ENCODE measurements around the gene HARS1. TPM values are rescaled to one million over a fixed set of nuclear protein-coding genes. Genes with fewer than 3 reads are reported as not detected.

HARS1 gene
- total RNA-seq, 6 donors from 2014 or later: 40.7 to 57.6 (median 44.6) TPM

DNA sequence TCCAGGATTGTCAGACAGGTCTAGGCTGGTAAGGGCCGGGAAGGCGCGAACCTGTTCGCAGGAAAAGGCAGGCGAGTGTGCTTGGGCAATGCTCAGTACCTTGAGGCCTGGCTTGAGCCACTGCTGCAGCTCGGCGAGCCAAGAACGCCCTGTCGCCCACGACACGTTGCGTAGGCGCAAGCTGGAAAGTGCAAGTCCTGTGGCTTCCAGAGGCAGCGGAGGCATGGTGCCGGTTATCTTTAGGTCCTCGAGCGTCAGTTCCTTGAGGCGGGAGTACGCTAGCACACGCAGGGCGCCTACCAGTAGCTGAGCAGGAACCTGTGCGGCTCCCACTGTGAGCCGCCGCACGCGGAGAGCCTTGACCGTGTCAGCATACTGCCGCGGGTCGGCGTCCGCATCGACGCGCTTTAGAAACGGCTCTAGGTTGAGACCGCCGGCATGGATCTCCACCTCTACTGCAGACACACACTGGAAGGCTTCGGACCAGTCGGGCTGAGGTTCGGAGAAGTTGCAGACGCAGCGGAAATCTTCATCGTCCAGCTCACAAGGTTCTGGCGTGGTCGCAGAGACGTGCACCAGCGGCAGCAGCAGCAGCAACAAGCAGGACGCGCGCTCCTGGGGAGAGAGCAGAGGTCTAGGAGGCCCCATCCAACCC lies 58.7 kb downstream of the HARS1 start:
- Histone ChIP-seq H3K4me3 (peak overlapping the region; percentile 20 to 60 (median 56)), H3K27me3 (no peaks in the 10 kb centered on the region), H3K4me1 (peaks cover 16 to 50% (median 28%) of the 10 kb centered on the region in 4 donors), H3K36me3 (no peaks in the 10 kb centered on the region), H3K9me3 (no peaks in the 10 kb centered on the region), H3K27ac (peak overlapping the region; percentile 81 to 90 (median 85))
- TF ChIP-seq, protein P1, sequence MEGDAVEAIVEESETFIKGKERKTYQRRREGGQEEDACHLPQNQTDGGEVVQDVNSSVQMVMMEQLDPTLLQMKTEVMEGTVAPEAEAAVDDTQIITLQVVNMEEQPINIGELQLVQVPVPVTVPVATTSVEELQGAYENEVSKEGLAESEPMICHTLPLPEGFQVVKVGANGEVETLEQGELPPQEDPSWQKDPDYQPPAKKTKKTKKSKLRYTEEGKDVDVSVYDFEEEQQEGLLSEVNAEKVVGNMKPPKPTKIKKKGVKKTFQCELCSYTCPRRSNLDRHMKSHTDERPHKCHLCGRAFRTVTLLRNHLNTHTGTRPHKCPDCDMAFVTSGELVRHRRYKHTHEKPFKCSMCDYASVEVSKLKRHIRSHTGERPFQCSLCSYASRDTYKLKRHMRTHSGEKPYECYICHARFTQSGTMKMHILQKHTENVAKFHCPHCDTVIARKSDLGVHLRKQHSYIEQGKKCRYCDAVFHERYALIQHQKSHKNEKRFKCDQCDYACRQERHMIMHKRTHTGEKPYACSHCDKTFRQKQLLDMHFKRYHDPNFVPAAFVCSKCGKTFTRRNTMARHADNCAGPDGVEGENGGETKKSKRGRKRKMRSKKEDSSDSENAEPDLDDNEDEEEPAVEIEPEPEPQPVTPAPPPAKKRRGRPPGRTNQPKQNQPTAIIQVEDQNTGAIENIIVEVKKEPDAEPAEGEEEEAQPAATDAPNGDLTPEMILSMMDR (IDR thresholded peaks at IDR 0.05): peak in 2 of 6 experiments; percentile 4 to 30
- TF ChIP-seq POLR2A (IDR thresholded peaks at IDR 0.05): peak in 1 of 4 donors; percentile 1
- TF ChIP-seq POLR2AphosphoS5 (IDR thresholded peaks at IDR 0.05): peak; percentile 31 to 32
- no peak for TF ChIP-seq EP300 (IDR thresholded peaks at IDR 0.05)
- ATAC-seq (ENCODE audit: low FRiP score in 2 of 2) (peak; percentile 71 to 82), DNase-seq (peak; percentile 65 to 90)
- WGBS, 2 donors: 1 to 2% methylated on average over 22 to 24 of the region's 51 CpGs

DNA sequence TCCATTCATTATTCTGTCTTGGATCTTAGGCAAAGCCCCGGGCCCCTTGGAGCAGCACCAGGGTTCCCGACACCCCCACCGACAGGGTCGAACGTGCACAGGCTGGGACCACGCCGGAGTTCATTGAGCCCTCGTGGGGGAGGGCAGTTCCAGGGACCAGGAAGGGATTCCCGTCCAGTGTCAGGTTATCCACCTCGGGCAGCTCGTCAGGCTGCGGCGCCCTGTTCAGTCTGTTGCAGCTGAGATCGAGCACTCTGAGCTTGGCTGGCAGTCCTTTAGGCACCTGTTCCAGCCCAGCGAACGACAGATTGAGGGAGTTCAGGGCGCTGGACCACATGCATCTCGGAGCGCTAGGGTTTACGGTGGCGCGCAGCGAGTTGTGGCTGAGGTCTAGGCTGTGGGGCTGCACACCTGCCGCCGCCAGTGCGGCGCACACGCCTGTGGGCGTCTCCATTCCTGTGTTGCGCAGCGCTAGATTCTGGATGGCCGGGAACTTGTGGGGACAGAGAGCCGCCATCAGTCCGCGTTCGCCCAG lies 59.3 kb downstream of the HARS1 start:
- 9 to 10% methylated on average over 19 to 22 of the region's 36 CpGs for WGBS, 2 donors
- peak in 1 of 2 donors; percentile 87 for DNase-seq
- Histone ChIP-seq H3K4me1 (peaks cover 16 to 50% (median 28%) of the 10 kb centered on the region in 4 donors), H3K36me3 (no peaks in the 10 kb centered on the region), H3K9me3 (no peaks in the 10 kb centered on the region), H3K27me3 (no peaks in the 10 kb centered on the region), H3K4me3 (peak overlapping the region; percentile 20 to 60 (median 56)), H3K27ac (peak overlapping the region; percentile 81 to 90 (median 85))
- TF ChIP-seq EP300 (IDR thresholded peaks at IDR 0.05) (no peak), POLR2A (IDR thresholded peaks at IDR 0.05) (no peak), POLR2AphosphoS5 (IDR thresholded peaks at IDR 0.05) (no peak)
- TF ChIP-seq, protein P1 (IDR thresholded peaks at IDR 0.05): no peak
- ATAC-seq (ENCODE audit: low FRiP score in 2 of 2): peak; percentile 44 to 76

DNA sequence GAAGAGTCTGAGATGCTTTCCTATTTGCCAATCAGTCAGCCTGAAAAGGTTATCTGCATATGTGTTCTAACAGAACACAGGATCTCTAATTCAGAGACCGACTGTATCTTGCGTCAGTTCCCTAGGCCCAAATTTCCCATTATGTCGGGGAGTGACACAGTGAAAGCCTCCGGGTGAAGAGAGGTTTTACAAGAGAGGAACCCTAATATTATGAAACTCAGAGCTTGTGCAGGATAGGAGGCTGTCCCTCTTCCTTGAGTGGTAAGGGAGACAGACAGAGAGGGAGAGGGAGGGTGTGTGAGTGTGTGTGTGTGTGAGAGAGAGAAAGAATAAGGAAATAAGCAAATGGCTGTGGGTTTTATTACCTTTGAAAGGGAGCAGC lies 60.1 kb downstream of the HARS1 start:
- peaks cover 16 to 50% (median 28%) of the 10 kb centered on the region in 4 donors for H3K4me1 ChIP-seq
- TF ChIP-seq, protein P1 (IDR thresholded peaks at IDR 0.05): no peak
- peak in 1 of 4 donors; percentile 71 for TF ChIP-seq POLR2A (IDR thresholded peaks at IDR 0.05)
- TF ChIP-seq POLR2AphosphoS5 (IDR thresholded peaks at IDR 0.05): no peak
- no peak for TF ChIP-seq EP300 (IDR thresholded peaks at IDR 0.05)

DNA sequence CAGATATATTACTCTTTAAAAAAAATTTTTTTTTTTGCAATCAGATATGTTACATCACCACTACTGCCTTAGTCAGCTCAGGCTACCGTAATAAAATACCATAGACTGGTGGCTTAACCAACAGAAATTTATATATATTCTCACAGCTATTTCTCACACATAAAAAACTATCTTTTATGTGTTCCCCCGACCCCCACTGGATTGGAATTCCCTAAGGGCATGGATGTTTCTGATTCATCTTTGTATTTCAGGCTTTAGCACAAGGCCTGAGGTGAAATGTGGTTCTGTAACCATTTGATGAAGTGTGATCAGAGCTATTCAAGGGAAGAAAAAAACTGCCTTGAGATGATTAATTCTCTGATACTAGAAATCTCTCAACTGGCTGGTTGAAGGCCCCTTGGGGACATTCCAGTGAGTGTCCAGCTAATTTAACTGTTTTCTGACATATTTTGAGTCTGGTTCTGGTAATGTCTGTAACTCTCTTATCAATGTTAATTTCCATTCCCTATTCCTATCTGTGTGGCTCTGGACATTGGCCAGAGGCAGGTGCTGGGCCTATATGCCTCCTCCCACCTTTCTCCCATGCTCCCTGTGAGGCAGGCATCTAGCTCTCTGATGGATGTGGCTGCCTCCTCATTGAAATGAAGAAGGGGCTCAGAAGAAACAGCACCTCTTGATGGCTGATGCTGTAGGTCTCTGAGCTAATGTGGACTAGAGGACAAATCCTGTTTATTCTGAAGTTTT lies 60.7 kb downstream of the HARS1 start:
- Histone ChIP-seq H3K27ac (peak overlapping the region; percentile 81 to 90 (median 85)), H3K36me3 (no peaks in the 10 kb centered on the region), H3K4me3 (peak overlapping the region in 3 of 4 donors; percentile 55 to 60 (median 58)), H3K27me3 (no peaks in the 10 kb centered on the region), H3K4me1 (peaks cover 16 to 50% (median 28%) of the 10 kb centered on the region in 4 donors), H3K9me3 (no peaks in the 10 kb centered on the region)
- ATAC-seq (ENCODE audit: low FRiP score in 2 of 2) (no peak), DNase-seq (no peak)
- no peak for TF ChIP-seq POLR2AphosphoS5 (IDR thresholded peaks at IDR 0.05)
- TF ChIP-seq EP300 (IDR thresholded peaks at IDR 0.05): no peak
- TF ChIP-seq, protein P1 (IDR thresholded peaks at IDR 0.05): no peak
- no peak for TF ChIP-seq POLR2A (IDR thresholded peaks at IDR 0.05)
- WGBS, 2 donors: 57% methylated on average over 2 of the region's 2 CpGs

More for the DNA sequence above, 60.1 kb downstream of the HARS1 start:
- no peaks in the 10 kb centered on the region for H3K9me3 ChIP-seq
- H3K27me3 ChIP-seq: no peaks in the 10 kb centered on the region
- ATAC-seq (ENCODE audit: low FRiP score in 2 of 2) (peak in 1 of 2 donors; percentile 28), DNase-seq (peak in 1 of 2 donors; percentile 51)
- H3K4me3 ChIP-seq: peak overlapping the region in 3 of 4 donors; percentile 55 to 60 (median 58)
- H3K36me3 ChIP-seq: no peaks in the 10 kb centered on the region
- peak overlapping the region; percentile 81 to 90 (median 85) for H3K27ac ChIP-seq
- WGBS, 2 donors: 52 to 60% methylated on average over 4 of the region's 4 CpGs
